DND-41 (cell line): Measurements from ENCODE around the gene LY86.

Source experiments
- CTCF ChIP-seq: IDR thresholded peaks from 2 replicates; pipeline ENCODE4 v1.5.1; 2012; ENCODE audit warnings: borderline replicate concordance, low read length, moderate library complexity, mild to moderate bottlenecking; ENCODE audit not compliant: poor library complexity, severe bottlenecking; ENCODE audit errors: extremely low read depth
- EZH2 ChIP-seq: IDR thresholded peaks from 3 replicates; pipeline ENCODE4 v1.6.1; 2012; ENCODE audit warnings: borderline replicate concordance, low read depth, mild to moderate bottlenecking, moderate library complexity, low read length, inconsistent platforms; ENCODE audit not compliant: severe bottlenecking

- TF ChIP-seq CTCF (no peak), EZH2 (no peak)
Observed at GRCh38 chr6:6590530-6590929, 2.0 kb downstream of the LY86 start.
